Inflammatory macrophage treated with lipopolysaccharide for 1 hour (primary cell): ENCODE data around the gene IL2RA.
"Not testable (repeated sequence)": the region's sequence is repeated elsewhere in the genome, so short reads cannot be mapped to it uniquely, and the experiment has no call there.

Experiments used
- DNase-seq, 2 donors: peaks; one replicate each; pipeline ENCODE4 v3.0.0-alpha.2; 2020 to 2022

The IL2RA gene

DNA sequence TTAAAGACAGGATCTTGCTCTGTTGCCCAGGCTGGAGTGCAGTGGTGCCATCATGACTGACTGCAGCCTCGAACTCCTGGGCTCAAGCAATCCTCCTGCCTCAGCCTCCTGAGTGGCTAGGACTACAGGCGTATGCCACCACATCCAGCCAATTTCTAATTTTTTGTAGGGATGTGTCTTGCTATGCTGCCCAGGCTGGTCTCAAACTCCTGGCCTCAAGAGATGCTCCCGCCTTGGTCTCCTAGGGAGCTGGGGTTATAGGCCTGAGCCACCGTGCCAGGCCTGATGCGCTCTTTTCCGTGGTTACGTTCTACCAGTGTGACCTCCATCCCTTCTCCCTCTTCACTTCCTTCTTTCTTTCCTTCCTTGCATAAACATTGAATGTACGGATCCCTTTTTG is 50.6 kb downstream of the IL2RA start:
- DNase-seq, result no peak

DNA sequence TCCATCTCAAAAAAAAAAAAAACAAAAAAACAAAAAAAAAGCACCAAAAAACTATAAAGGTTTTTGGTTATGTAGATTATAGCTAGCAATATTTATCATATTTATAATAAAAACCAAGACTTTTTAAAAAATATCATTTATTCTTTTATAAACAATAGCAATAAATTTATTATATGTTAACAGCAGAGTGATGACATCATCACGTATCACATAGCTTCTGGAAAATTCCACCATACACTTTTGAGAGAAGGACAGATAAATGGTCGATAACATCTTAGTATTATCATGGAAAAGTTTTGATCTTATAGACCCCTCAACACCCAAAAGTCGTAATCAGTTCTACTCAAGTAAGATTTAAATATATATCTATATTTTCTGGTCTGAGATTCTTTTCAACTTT is 51.6 kb downstream of the IL2RA start:
- DNase-seq, result no peak

DNA sequence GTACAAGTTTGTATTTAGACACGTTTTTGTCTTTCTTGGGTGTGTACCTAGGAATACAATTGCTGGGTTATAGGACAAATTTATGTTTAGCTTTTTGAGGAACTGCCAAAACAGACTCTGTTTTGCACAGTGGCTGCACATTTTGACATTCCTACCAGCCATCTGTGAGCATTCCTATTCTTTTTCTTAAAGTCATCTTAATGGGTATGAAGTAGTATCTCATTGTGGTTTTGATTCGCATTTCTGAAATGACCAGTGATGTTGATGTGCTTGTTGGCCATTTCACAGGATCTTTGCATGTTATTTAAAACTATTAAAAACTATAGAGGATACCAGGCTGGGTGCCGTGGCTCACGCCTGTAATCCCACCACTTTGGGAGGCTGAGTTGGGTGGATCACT is 52.2 kb downstream of the IL2RA start:
- no peak for DNase-seq

DNA sequence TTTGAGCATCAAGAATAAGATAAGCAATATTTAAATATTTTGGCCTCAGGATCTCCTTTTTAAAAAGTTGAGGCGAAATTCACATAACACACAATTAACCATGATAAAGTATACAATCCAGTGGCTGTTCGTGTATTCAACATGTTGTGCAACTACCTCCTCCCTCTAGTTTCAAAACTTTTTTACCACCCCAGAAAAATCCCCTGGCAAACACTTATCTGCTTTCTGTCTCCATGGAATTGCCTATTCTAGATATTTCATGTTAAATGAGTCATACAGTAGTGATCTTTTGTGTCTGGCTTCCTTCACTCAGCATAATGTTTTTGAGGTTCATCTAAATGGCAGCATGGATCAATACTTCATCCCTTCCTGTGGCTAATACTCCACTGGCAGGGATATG is 53.0 kb downstream of the IL2RA start:
- peak; percentile 82 to 90 for DNase-seq

DNA sequence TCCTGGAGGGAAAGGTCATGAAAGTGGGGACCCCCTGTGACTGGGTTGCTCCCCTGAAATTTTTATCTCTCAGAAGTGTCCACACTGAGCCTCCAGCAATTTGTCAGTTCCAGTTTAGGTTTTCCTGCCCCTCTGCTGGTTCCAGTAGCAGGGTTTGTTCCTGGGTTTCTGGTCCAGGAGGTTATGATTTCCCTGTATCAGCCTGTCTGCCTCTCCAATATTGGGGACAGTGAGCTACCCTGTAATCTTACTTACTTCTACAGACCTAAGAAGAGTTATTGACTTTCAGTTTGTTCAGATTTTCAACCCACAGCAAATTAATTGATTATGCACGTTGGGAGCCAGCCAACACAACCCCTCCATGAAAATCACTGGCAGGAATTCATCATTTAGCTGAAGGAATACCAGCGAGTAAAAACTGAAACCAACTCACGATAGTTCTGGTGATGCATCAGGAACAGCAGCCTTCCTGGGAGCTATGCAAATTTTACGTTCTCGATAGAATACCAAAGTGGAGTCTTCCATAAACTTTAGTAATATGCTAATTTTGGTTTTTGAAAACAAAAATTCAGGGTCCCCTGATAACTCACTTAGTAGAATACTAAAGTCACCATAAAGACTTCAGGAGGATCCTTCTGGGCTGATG is 53.5 kb downstream of the IL2RA start:
- no peak for DNase-seq

DNA sequence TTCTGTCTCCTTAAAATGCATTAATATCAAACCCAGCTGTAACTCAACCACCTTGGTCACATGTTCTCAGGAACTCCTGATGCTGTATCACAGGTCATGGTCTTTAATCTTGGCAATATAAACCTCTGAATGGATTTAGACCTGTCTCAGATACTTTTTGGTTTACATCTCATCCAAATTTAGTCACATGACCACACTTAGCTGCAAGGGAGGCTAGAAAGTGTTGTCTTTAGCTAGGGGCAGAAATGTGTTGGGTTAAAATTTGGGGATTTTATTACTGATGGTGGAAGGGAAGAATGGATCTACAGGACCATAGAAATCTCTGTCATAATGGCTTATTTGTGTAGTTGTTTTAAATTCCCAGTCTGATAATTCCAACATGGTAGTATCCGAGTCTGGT is 55.2 kb downstream of the IL2RA start:
- no peak for DNase-seq

DNA sequence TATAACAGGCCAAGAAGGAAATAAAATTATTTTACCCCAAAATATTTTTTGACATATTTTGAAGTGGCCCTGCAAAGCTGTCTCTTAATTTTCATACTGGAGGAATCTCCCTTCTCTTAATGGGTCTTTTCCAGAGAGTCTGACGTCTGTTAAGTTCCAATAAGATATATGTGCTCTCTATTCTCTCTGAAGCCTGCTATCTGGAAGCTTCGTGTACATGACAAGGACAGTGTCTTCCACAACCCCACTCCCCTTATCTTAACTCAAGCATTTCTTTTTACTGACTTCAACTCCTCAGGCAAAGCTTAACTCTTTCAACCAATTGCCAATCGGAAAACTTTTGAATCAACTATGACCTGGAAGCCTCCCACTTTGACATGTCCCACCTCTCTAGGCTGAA is 55.6 kb downstream of the IL2RA start:
- no peak for DNase-seq

DNA sequence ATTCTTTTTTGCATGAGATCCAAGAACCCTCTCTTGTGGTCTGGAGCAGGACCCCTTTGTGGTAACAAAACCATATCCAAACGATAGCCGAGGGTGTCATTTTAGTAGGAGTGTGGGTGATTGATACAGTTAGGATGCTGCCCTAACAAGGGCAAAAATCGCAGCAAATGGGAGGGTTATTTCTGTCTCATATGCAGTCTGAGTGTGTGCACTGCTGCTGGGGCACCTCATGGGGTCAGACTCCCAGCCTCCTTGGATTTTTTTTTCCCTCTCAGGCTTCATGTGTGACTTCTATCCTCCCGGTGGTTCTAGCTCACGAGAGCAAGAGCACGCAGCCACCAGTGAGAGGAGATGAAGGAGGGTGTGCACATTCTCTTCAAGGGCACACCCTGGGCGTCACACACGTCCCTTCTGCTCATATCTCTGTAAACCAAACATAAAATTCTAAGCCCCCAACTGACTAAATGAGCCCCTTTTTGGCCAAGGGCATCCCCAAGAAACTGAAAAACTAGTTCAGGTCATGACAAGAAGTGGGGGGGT is 56.2 kb downstream of the IL2RA start:
- DNase-seq, result no peak

DNA sequence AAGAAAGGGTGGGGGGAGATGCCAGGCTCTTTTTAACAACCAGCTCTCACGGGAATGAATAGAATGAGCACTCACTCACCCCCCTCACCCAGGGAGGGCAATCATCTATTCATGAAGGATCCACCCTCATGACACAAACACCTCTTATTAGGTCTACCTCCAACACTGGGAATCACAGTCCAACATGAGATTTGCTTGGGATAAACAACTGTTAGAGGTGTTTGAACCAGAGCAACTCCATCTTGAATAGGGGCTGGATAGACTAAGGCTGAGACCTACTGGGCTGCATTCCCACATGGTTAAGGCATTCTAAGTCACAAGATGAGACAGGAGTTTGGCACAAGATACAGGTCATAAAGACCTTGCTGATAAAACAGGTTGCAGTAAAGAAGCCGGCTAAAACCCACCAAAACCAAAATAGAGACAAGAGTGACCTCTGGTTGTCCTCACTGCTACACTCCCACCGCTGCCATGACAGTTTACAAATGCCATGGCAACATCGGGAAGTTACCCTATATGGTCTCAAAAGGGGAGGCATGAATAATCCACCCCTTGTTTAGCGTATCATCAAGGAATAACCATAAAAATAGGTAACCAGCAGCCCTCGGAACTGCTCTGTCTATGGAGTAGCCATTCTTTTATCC is 56.9 kb downstream of the IL2RA start:
- DNase-seq, result not testable (repeated sequence)

DNA sequence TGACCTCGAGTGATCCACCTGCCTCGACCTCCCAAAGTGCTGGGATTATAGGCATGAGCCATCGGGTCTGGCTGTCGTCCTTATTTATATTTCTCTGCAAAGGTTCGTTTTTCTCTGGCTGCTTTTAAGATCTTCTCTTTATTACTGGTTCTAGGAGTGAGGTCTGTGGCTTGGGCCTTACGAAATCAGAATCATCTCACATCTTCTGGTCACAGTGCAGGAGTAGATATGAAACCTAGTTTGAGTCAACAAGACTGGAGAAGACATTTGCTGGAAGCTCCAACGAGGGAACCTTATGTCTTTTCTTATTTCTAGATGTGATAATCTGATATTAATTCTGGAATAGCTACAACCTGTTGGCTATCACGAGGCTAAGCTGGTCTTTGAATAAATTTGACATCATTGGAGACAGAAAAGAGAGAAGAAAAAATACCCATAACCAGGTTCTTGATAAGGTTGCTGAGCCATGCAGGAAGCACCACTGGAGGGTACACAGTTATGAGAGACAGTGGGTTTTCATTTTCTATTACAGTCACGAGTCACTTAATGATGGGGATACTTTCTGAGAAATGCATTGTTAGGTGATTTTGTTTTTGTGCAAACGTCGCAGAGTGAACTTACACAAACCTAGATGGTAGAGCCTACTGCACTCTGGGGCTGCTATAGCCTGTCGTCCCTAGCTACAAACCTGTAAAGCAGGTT is 59.2 kb downstream of the IL2RA start:
- DNase-seq, result no peak

DNA sequence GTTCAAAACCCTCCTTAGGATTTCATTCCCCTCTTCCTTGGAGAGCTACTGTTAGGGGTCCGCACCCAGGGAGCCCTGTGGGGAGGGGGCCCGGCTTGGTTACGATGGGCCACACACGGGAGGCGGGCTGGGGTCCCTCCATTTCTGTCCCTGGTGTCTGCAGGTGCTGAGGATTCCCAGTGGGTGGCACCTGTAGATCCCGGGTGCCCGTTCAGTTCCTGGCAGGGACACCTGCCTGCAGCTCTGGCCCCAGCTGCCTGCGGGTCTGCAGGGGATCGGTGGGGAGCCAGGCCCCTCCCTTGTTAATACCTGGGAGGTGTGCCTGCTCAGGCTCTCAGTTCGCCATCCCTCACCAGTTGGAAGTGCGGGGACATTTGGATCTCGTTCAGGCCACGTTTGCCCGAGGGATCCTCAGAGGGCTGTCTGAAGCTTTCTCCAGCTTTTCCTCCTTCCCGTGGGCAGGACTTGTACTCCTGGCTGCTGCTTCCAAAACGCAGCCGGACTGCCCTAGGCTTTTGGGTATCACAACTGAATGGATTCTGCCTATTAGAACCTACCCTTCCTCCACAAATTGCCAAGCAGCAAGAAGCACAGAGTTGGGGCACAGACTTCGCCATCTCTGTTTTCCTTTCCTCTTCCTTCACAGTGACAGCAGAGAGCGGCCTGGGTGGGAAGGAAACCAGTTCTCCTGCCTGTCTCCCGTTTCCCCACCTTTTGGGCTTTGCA is 62.6 kb downstream of the IL2RA start:
- DNase-seq, result no peak

DNA sequence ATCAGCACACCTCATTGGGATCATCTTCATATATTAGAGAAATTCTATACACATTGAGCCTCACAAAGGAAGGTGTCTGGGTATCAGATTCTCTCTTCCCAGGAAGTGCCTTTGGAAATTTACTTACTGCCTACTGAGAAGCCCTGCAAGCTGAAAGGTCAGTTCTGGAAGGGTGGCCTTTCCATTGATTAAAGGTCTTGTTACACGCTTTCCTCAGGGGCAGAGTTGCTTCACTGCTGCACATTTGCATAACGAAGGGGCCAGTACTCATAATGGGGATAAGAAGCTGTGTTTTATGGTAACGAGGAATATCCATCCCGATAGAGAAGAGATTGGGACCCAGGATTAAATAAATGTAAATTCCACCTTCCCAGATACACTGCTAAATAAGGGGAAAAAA is 65.5 kb downstream of the IL2RA start:
- DNase-seq, result no peak

DNA sequence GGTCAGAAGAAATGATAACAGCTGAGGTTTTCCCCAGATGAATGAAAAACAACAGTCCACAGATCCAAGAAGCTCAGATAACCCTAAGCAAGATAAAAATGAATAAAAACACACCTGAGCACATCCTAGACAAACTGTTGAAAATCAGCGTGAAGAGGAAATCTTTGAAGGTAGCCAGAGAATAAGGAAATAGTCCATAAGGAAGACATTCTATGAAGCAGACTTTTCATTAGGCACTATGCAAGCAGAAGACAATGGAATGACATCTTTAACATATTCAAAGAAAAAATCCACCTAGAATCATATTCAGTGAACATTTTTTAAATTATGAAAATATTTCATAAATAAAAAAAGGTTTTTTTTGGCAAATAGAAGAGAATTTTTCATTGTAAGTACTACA is 69.8 kb downstream of the IL2RA start:
- no peak for DNase-seq

DNA sequence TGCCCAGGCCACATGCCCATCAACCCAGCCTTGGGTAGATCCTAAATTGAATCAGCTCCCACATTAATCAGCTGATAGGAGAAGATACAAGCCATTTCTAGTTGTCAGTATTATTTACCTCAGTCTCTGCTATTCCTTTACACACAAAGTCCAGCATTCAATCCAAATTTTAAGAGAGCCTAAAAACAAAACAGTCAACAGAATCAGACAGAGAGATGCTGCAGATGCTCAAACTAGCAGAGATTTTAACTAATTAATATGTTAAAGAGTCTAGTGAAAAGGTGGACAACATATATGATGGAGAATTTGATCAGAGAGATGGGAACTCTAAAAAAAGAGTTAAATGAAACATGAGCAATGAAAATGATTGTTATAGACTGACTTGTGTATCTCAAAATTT is 70.5 kb downstream of the IL2RA start:
- no peak for DNase-seq

DNA sequence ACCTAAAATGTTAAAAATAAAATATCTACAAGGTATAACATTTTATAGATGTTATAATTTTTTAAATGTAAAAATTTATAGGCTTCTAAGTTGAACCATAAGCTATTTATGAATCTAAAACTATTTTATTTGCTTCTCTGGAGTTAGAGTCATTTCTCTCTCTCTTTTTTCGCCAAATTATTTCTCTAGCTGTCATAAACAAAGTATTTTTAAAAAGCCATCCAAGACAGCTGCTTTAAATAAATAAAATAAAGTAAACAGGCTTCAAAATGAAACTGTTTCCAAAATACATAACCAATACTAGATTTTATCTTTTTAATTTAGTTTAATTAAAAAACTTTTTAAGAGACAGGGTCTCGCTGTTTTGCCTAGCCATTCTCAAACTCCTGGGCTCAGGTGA is 72.4 kb downstream of the IL2RA start:
- DNase-seq, result no peak

DNA sequence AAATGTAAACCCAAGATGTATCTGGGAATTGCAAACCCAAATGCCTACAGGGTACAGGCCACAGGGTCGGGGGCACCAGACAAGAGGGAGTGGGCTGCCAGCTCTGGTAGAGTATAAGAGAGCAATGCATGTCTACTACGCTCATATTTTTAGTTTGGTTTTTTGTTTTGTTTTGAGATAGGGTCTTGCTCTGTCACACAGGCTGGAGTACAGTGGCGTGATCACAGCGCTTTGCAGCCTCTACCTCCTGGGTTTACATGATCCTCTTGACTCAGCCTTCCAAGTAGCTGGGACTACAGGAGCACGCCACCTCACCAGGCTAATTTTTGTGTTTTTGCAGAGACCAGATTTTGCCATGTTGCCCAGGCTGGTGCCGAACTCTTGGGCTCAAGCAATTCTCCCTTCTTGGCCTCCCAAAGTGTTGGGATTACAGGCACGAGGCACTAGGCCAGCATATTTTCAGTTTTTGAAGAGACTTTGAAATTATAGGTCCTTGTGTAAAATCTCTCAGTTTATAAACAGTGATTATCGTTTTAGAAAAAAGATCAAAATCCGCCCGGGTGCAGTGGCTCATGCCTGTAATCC is 73.7 kb downstream of the IL2RA start:
- DNase-seq, result no peak

DNA sequence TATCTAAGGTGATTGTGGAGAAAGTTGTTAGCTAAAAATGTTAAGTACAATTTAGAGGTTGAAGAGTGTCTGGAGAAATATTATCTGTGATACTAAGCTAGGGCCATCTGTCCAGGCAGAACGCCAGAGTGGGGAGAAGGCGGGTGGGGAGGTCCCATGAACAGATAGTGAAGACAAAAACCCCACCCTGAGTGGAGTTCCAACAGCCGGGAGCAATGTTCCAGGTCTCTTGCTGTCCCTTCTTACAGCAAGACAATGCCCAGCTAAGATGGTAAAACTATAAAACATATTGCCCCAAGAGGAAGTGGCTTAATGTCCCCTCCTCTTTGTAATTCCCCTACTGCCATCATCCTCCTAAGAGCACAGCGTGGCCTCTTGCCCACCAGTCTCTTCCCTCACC is 74.4 kb downstream of the IL2RA start:
- peak; percentile 51 to 53 for DNase-seq

DNA sequence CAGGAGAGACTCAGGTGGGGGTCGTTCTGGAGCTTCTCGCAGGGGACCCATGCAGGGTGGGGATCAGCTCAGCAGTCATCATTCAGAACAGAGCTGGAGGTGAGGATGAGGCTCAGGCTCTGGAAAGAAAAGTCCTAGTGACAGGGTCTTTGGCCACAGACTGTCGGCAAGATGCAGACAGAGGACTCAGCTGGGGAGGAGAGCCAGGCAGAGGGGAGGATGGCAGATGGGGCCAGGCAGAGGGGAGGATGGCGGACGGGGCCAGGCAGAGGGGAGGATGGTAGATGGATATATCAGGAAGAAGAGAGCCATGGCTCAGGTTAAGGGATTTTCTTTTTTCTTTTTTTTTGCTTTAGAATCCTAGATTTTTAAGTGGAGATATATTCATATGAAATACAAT is 77.1 kb downstream of the IL2RA start:
- no peak for DNase-seq

DNA sequence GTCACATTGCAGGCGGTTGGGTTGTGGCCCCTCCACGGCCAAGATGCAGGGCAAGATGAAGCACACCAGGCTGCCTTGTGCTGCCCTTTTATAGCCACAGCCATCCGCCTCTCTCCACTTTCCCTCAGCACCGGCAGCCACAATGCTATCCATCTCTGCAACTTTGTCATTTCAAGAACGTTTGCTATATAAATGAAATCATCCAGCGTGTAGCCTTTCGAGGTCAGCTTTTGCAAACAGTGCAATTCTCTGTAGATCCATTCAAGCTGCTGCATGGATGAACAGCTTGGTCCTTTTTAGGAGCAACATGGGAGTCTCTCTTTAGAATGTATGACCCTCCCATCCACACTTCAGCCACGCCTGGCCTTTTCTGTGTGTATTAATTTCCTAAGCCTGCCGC is 78.4 kb downstream of the IL2RA start:
- no peak for DNase-seq

DNA sequence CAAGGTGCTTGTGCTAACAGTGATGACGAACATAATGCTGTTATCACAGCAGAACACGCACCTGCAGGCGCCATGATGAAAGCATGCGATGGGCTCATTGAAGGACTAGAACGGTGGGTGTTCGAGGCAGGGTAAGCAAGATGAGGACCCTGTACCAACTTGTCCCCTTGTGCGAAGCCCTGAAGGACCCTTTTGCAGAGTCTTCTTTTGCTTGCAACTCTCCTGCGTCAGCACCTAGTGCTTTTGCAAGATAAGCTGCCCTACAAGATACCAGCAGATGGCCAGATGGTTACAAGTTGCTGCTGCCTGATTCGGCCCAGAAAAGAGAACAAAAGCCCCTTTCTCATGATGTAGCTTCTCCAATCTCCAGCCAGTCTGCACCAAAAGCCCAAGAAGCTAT is 80.6 kb downstream of the IL2RA start:
- DNase-seq, result no peak

DNA sequence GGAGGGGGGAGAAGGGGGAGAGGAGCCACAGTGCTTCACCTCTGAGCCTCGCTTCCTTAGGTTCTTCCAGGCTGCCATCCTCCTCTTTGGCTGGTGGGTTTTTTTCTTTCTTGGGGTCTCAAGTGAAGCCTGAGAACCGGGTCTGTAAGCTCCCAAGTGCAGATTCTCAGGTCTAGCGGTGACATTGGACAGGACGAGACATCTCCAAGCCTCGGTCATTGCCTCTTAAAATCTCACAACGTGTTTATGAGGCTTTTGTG is 84.0 kb downstream of the IL2RA start:
- DNase-seq, result no peak

DNA sequence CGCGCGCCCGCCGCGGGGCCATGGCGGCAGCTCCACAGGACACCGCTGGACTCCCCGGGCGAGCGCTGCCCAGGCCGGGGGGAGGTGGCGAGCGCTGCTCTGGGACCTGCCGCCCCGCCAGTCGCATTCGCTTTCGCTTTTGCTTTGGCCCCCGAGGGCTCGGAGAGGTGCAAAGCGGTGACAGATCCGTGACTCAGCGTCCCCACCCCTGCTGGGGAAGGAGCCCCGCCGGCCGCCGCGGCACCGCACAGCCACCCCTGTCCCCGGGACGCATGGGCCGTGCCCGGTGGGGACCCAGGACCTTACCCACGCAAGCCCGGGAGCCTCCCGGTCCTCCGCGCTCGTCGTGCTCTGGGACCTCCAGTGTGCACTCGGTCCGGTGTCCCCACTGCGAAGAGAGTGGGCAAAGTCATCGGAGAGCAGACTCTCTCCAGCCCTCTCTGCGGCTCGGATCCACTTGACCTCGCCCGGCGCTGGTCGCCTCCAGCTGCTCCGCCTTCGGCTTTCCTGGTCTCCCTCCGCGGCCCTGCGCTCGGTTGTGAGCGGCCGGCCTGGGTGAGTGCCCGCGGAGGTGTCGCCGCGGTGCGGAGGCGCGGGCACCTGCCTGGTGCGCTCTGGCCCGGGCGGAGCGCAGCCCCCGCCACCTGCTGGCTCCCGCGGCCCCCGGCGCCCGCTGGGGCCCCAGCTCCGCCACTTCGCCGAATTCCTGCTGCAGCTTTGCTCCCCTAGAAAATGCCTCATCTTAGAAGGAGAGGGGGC is 84.5 kb downstream of the IL2RA start, which contains the start of gene IL15RA:
TSS of gene IL15RA (minus strand) at position 73 of the 759 bp plus-strand sequence. CDS start at position 22, 51 bp downstream.
- peak; percentile 85 to 88 for DNase-seq
